ENCODE data around the gene C1orf105.

GRCh38 chr1:172411791-172412338 is 8.6 kb upstream of the C1orf105 start:
- no peak for TF ChIP-seq GABPA (IDR thresholded peaks at IDR 0.05 in 1 of 2, conservative IDR thresholded peaks at IDR 0.05 in 1 of 2)
- TF ChIP-seq CTCF (IDR thresholded peaks at IDR 0.05; ENCODE audit: low read depth, low read length, missing input control) = no peak
- TF ChIP-seq JUND (IDR thresholded peaks at IDR 0.05) = no peak
- no peak for TF ChIP-seq RAD21 (IDR thresholded peaks at IDR 0.05)
- TF ChIP-seq SP1 (IDR thresholded peaks at IDR 0.05) = no peak
- TF ChIP-seq MAX (IDR thresholded peaks at IDR 0.05) = no peak
